Measurements from ENCODE around the gene DCUN1D1.

Gene DCUN1D1

GRCh38 chr3:182971637-182972036 is 8.7 kb downstream of the DCUN1D1 start:
- FAIRE-seq, result no peak

- no peak for FAIRE-seq
Observed at GRCh38 chr3:182970811-182971418, 9.4 kb downstream of the DCUN1D1 start.

DNA sequence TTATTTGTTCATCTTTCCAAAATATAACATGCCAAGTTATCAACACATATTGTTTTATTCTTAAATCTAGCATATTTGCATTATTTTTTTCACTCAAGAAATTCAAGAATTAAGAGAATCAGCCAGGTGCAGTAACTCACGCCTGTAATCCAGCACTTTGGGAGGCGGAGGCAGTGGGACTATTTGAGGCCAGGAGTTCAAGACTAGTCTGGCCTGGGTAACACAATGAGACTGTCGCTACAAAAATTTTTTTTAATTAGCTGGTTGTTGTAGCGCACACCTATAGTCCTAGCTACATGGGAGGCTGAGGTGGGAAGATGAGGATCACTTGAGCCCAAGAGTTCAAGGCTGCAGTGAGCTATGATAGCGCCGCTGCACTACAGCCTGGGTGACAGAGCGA is 10.5 kb downstream of the DCUN1D1 start:
- FAIRE-seq, result no peak

DNA sequence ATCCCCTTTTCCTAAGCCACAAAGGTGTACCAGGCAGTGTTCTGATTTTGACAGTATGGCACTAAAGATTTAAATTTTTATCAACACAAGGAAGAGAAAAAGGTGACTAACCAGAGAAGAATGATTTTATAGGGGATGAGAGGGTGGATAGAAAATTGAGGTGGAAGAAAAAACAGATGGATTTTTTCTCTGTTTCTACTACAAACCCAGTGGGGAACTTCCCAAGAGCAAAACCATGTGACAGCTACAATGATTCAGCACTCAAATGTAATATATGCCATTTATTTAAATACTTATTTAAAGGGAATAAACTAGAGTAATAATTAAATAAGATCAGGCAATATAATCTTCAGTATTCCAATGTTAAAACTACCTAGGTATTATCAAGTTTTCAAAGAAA is 11.1 kb downstream of the DCUN1D1 start:
- FAIRE-seq, result no peak

- no peak for FAIRE-seq
Observed at GRCh38 chr3:182967218-182968204, 12.8 kb downstream of the DCUN1D1 start.

DNA sequence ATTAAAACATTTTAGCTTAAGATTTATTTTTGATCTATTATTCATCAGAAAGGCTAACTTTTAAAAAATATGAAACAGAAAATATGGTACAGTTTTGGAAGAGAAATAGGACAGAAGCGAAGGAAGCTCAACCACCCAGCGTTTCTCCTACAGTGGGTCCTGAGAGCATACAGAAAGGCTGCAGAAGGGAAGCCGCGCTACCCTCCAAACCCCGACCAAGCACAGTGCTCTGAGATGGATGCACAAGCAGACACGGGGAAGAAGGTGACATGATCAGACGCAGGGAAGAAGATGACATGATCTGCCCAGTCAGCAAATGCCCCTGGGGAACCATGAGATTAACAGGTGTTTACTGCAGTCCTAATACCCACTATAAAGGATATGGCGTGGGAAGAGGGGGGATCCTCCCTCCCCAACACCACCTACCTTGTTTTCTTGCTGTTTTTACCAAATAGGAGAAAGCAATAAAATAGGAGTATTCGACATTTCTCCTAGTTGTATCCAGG is 14.4 kb downstream of the DCUN1D1 start:
- no peak for FAIRE-seq

DNA sequence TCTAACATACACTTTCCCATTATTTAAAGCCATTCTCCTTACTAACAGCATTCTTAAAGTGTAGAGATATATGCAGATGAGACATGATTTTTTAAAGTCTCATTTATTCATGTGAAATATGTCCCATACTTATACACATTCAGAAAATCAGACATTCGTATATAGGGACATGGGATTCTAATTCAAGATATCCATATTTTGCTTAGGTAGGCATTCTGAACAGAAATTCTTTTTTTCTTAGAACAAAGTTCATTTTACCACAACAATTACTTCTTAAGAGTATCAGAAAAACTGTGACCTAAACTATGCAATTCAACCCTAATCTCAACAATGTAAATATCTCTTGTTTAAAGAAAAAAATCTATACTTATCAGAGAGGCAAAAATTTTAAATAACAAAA is 16.2 kb downstream of the DCUN1D1 start:
- FAIRE-seq, result no peak

- no peak for FAIRE-seq
Observed at GRCh38 chr3:182962166-182962565, 18.2 kb downstream of the DCUN1D1 start.

- FAIRE-seq, result no peak
Observed at GRCh38 chr3:182959474-182960350, 20.6 kb downstream of the DCUN1D1 start.

DNA sequence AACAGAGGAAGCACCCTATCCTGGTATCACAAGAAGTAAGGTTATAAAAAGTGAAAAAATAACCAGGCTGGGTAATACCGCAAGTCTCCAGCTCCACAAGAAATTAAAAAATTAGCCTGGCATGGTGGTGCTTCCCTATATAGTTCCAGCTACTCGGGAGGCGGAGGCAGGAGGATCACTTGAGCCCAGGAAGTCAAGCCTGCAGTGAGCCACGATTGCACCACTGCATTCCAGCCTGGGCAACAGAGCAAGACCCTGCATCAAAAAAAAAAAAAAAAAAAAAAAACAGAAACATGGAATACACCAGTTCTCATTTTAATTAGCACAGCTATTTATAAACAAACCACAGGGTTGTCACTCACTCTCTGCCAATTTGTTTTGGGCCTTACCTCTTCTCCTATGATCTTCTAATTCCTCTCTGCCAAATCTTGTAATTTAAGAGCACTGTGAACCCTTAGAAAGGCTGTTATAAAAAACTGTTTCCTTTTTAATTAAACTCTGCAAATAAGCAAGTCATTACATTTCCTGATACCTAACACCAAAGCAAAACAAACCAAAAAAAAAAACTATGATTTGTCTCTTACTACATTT is 22.6 kb downstream of the DCUN1D1 start:
- FAIRE-seq, result no peak

- no peak for FAIRE-seq
Observed at GRCh38 chr3:182957226-182957625, 23.1 kb downstream of the DCUN1D1 start.

DNA sequence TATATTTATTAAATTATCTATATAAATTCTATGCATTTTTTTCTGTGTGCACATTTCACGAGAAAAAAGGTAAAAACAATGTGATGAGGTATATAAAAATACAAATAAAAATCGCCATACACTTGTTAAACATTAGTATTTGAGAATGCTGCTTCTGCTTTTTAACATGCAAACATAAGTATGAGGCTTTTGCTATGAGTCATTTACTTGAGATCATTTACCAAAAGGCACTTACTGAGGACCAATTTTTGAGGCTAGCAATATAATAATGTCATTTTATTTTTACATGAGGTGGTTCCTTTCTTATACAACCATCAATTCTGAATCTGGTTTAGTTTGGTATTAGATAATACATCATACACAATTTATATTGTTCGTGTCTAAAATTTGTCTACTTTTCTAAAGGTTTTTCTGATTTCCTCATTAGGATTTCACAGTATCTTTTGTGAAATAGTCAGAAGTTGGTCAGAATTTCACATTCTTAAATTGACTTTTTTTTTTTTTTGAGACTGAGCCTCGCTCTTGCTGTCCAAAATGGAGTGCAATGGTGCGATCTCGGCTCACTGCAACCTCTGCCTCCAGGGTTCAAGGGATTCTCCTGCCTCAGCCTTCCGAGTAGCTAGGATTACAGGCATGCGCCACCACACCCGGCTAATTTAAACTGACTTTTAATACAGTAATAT is 25.6 kb downstream of the DCUN1D1 start:
- no peak for FAIRE-seq

DNA sequence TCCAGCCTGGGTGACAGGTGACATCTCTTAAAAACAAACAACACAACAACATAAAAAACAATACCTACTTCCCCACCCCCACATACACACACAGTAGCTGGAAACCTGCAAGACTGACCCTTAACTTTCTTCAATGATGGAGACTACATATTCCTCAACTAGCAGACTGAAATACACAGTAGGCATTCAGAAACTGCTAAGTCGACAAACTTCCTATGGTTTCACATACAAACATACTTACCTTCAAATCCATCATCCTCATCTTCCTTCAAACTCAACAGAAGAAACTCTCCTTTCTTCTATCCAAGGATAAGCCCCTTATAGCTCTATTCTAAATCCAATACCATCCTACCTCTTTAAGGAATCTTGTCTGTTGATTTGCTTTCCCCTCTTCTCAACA is 30.6 kb downstream of the DCUN1D1 start:
- no peak for FAIRE-seq

GRCh38 chr3:182948305-182948704 is 32.0 kb downstream of the DCUN1D1 start:
- FAIRE-seq, result no peak

DNA sequence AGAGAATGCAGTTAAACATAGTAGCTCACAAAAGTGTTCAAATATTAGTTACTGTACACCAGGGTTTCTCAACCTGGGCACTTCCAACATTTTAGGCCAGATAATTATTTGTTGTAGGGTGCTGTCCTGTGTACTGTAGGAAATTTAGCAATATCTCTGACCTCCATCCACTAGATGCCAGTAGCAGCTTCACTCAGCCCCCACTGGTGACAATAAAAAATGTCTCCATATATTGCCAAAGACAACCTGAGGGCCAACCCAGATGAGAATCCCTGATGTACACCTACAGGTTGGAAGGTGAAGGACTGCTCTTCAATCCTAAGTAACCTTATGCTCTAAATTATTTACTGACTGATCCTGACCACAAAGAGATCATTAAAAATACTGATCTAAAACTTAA is 32.5 kb downstream of the DCUN1D1 start:
- FAIRE-seq, result no peak

DNA sequence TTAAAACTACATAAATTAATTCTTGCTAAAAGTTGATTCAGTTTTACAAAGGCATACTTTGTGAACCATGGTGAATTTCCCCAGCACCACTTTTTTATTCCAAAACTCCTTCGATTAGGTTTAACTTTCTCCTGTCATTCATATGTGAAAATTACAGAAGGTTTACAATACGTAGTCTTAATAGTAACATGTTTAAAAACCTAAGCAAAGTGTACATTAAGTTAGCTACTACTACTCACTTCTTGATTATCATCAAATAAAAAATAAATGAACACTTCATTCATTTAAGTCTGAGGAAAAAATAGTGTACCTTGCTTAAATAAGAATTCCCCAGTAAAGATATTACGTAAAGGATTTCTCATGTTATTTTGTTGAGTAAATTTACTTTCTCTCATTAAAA is 38.6 kb downstream of the DCUN1D1 start:
- no peak for FAIRE-seq

GRCh38 chr3:182940266-182940808 is 40.0 kb downstream of the DCUN1D1 start:
- FAIRE-seq, result no peak

- FAIRE-seq, result no peak
Observed at GRCh38 chr3:182937293-182938051, 42.9 kb downstream of the DCUN1D1 start.

GRCh38 chr3:182936918-182937285 is 43.4 kb downstream of the DCUN1D1 start:
- FAIRE-seq, result no peak

- FAIRE-seq, result no peak
Observed at GRCh38 chr3:182936239-182936917, 44.0 kb downstream of the DCUN1D1 start.
